ENCODE measurements around the gene DEPDC4.

Gene DEPDC4

GRCh38 chr12:100266585-100266834 is 369 bp downstream of the DEPDC4 start (continued):
- 0 out of 2 replicates have a peak, but pooled peaks have one; percentile 4 for TF ChIP-seq HIC1 (tag by site-specific recombination; IDR thresholded peaks at IDR 0.05)
- TF ChIP-seq ZBTB20 (tag by site-specific recombination; IDR thresholded peaks at IDR 0.05) = peak; percentile 97
- 0 out of 2 replicates have a peak, but pooled peaks have one; percentile 76 for TF ChIP-seq PRDM10 (tag by site-specific recombination; IDR thresholded peaks at IDR 0.05)
- no peak for TF ChIP-seq ZBTB17 (tag by site-specific recombination; IDR thresholded peaks at IDR 0.05)

GRCh38 chr12:100265732-100266584 is 921 bp downstream of the DEPDC4 start:
- ChIA-PET POLR2A (interaction anchor here (0.7 to 2.6 kb wide), 3 partner anchors 10 to 1142 kb away, joined by 3 to 11 read pairs (median 3); partner anchors contain the start of genes ACTR6 and ARL1), CTCF (interaction anchor here (0.7 to 1.2 kb wide), 3 partner anchors 32 to 82 kb away, joined by 3 to 5 read pairs (median 4); no protein-coding TSS in a partner anchor)
- TF ChIP-seq ZNF777 (tag by site-specific recombination; IDR thresholded peaks at IDR 0.05; ENCODE audit: borderline replicate concordance) (peak; percentile 14; the same call in 1 of the 2 replicates), ZNF658 (tag by site-specific recombination; IDR thresholded peaks at IDR 0.05) (no peak), EGR2 (tag by site-specific recombination; IDR thresholded peaks at IDR 0.05; ENCODE audit: low read depth) (peak; percentile 83), ZFHX2 (tag by site-specific recombination; conservative IDR thresholded peaks at IDR 0.05) (peak; percentile 87), PRDM4 (tag by site-specific recombination; IDR thresholded peaks at IDR 0.05) (0 out of 2 replicates have a peak, but pooled peaks have one; percentile 20), ZNF16 (tag by site-specific recombination; IDR thresholded peaks at IDR 0.05; ENCODE audit: low read depth) (no peak), HIC1 (tag by site-specific recombination; IDR thresholded peaks at IDR 0.05) (0 out of 2 replicates have a peak, but pooled peaks have one; percentile 23), ZNF433 (tag by site-specific recombination; IDR thresholded peaks at IDR 0.05; ENCODE audit: low read depth) (0 out of 2 replicates have a peak, but pooled peaks have one; percentile 16), ZNF692 (tag by site-specific recombination; IDR thresholded peaks at IDR 0.05) (peak; percentile 55; the same call in 1 of the 2 replicates), YY2 (tag by site-specific recombination; IDR thresholded peaks at IDR 0.05) (no peak), HOXC10 (CRISPR knock-in tag; IDR thresholded peaks at IDR 0.05) (no peak)
- Histone ChIP-seq H3K27ac (ENCODE audit: extremely low read depth, low read depth, low read length) (peak overlapping the region; percentile 55; the same call in 1 of the 2 replicates), H3K9me3 (ENCODE audit: control insufficient read depth, insufficient read depth, low read depth, low read length) (no peaks in the 10 kb centered on the region), H3K4me1 (ENCODE audit: control insufficient read depth, insufficient read depth, low read length) (0 out of 2 replicates have a peak, but pooled peaks cover 4% of the 10 kb centered on the region), H3K36me3 (ENCODE audit: control insufficient read depth in 2 of 2, insufficient read depth in 1 of 2, low read length in 2 of 2) (no peaks in the 10 kb centered on the region; a peak in 1 of 3 replicates), H3K4me3 (ENCODE audit: low read depth, low read length) (peak overlapping the region; percentile 68)

Measured in HEK293 (cell line).